ENCODE data around the gene TBC1D32. TPM values are rescaled to one million over a fixed set of nuclear protein-coding genes. Genes with fewer than 3 reads are reported as not detected.

The TBC1D32 gene
- polyA plus RNA-seq = 33.3 and 37.9 TPM in 2 replicates

GRCh38 chr6:121334299-121335086 is at the start of gene TBC1D32:
TSS of gene TBC1D32 (minus strand) at chr6:121334480. CDS start at chr6:121334430, 50 bp downstream.

Other genes with a start within 250 kb of the TBC1D32 start
- 40.2 and 41.6 TPM in 2 replicates for gene GJA1, start 101.2 kb upstream of the TBC1D32 start, polyA plus RNA-seq

Measured in Purkinje cell (primary cell).